Suprapubic skin (tissue), 3 donors: ENCODE results near the gene MYL9.

ENCODE experiments used
- CTCF ChIP-seq, 2 donors: fragments of 200-600 bp in 1 of 2; fragments of 450-650 bp in 1 of 2; sonication (generic) in 1 of 2; IDR thresholded peaks; one replicate each; pipeline ENCODE4 v1.5.1; 2016 to 2019; ENCODE audit warnings: antibody characterized with exemption in 2 of 2, mild to moderate bottlenecking in 1 of 2, moderate library complexity in 1 of 2
- POLR2A ChIP-seq, 2 donors: fragments of 450-650 bp; IDR thresholded peaks; one replicate each; pipeline ENCODE4 v1.6.1; 2017; ENCODE audit warnings: antibody characterized with exemption in 2 of 2, mild to moderate bottlenecking in 2 of 2, moderate library complexity in 2 of 2

GRCh38 chr20:36543184-36544133 is 2.1 kb downstream of the MYL9 start:
- no peak for TF ChIP-seq CTCF (IDR thresholded peaks at IDR 0.05)
- no peak for TF ChIP-seq POLR2A (IDR thresholded peaks at IDR 0.05)
